Colonic mucosa (tissue), 4 donors: ENCODE results near the gene CHST7. TPM values are rescaled to one million over a fixed set of nuclear protein-coding genes. Genes with fewer than 3 reads are reported as not detected.

Experiments
- DNase-seq: peaks from one replicate; pipeline ENCODE4 v3.0.0-alpha.2; 2020
- H3K27ac ChIP-seq: fragments of 200-600 bp; one replicate; pipeline ENCODE4 v1.8.0; 2021
- H3K27me3 ChIP-seq: fragments of 200-600 bp; one replicate; pipeline ENCODE4 v1.8.0; 2021
- H3K36me3 ChIP-seq: fragments of 200-600 bp; one replicate; pipeline ENCODE4 v1.8.0; 2021
- H3K4me1 ChIP-seq: fragments of 200-600 bp; one replicate; pipeline ENCODE4 v1.8.0; 2021; ENCODE audit warnings: mild to moderate bottlenecking
- H3K4me3 ChIP-seq: fragments of 200-600 bp; one replicate; pipeline ENCODE4 v1.8.0; 2021
- H3K9ac ChIP-seq, 2 donors: one replicate each; pipeline ENCODE4 v1.7.0; 2013; ENCODE audit warnings: control low read depth in 2 of 2, low read depth in 2 of 2, low read length in 2 of 2
- H3K9me3 ChIP-seq: fragments of 200-600 bp; one replicate; pipeline ENCODE4 v1.8.0; 2021
- intact Hi-C: fragments of 100-400 bp; cut with DNase I; formaldehyde crosslinking; loops from one replicate; pipeline ENCODE4 v1.14.1; 2022
- total RNA-seq, 2 donors: library from RNA; stranded (reverse); fragmentation: NEBNext Ultra II Directional in 1 of 2; extraction: Animal tissue kit (Norgen Biotek cat#: 25700) in 1 of 2; gene quantifications; one replicate each; pipeline ENCODE4 v1.2.1, GENCODE V29; 2021
- TF ChIP-seq, protein P1 (sequence below): fragments of 200-600 bp; IDR thresholded peaks from one replicate; pipeline ENCODE4 v1.8.0; 2022; ENCODE audit warnings: antibody characterized with exemption, mild to moderate bottlenecking
- donor health status: healthy.
- donor health status: DM: no; HTN: no; CAD: no.
- donor health status: DM: no; HTN: no; CAD: no.

CHST7 gene
- total RNA-seq, 2 donors from 2014 or later = 1.8 to 2.0 TPM

DNA sequence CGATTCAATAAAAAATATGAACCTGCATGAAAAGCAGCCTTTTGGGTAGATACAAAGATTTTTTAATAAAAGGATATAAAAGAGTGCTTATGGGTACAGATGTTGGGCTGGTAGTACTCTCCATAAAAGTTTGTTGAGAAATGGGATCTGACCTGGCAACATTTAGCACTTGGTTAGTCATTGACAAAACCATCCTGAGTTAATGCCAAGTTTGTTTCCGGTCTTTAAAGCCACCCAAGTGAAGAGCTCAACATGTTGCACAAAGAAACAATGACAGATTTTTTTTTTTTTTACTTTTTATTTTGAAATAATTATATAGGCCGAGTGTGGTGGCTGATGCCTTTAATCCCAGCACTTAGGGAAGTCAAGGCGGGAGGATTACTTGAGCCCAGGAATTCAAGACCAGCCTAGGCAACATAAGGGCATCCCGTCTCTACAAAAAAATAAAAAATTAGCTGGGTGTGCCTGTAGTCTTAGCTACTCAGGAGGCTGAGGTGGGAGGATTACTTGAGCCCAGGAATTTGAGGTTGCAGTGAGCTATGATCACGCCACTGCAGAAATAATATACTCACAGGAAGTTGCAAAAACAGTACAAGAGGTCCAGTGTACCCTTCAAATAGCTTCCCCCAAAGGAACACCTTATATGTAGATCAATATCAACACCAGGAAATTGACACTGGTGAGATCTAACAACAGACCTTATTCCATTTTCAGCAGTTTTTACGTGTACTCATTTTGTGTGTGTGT lies 16.6 kb downstream of the CHST7 start:
- DNase-seq = no peak
- Histone ChIP-seq H3K4me3 (no peak overlapping the region), H3K27me3 (no peaks in the 10 kb centered on the region), H3K36me3 (no peaks in the 10 kb centered on the region), H3K4me1 (no peaks in the 10 kb centered on the region), H3K9me3 (no peaks in the 10 kb centered on the region), H3K9ac (no peak overlapping the region), H3K27ac (no peak overlapping the region)
- TF ChIP-seq, protein P1, sequence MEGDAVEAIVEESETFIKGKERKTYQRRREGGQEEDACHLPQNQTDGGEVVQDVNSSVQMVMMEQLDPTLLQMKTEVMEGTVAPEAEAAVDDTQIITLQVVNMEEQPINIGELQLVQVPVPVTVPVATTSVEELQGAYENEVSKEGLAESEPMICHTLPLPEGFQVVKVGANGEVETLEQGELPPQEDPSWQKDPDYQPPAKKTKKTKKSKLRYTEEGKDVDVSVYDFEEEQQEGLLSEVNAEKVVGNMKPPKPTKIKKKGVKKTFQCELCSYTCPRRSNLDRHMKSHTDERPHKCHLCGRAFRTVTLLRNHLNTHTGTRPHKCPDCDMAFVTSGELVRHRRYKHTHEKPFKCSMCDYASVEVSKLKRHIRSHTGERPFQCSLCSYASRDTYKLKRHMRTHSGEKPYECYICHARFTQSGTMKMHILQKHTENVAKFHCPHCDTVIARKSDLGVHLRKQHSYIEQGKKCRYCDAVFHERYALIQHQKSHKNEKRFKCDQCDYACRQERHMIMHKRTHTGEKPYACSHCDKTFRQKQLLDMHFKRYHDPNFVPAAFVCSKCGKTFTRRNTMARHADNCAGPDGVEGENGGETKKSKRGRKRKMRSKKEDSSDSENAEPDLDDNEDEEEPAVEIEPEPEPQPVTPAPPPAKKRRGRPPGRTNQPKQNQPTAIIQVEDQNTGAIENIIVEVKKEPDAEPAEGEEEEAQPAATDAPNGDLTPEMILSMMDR = no peak
- intact Hi-C loops = no loop called here

DNA sequence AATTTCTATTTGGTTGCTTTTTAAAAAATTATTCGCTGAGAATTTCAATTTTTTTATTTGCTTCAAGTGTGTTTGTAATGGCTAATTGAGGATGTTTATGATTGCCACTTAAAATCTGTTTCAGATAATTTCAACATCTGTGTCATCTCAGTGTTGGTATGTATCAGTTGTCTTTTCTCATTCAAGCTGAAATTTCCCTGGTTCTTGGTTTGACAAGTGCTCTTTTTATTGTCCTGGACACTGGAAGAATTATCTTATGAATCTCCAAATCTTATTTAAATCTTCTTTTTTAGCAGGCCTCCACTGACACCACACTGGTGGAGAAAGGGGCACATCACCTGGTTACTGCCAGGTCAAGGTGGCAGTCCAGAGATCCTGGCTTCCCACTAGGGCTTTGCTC lies 21.5 kb downstream of the CHST7 start:
- TF ChIP-seq, protein P1 = no peak
- H3K4me3 ChIP-seq = no peak overlapping the region
- H3K4me1 ChIP-seq = no peaks in the 10 kb centered on the region
- H3K9me3 ChIP-seq = no peaks in the 10 kb centered on the region
- H3K9ac ChIP-seq = no peak overlapping the region
- no peaks in the 10 kb centered on the region for H3K36me3 ChIP-seq
- intact Hi-C loops = no loop called here
- no peaks in the 10 kb centered on the region for H3K27me3 ChIP-seq
- no peak for DNase-seq
- no peak overlapping the region for H3K27ac ChIP-seq

DNA sequence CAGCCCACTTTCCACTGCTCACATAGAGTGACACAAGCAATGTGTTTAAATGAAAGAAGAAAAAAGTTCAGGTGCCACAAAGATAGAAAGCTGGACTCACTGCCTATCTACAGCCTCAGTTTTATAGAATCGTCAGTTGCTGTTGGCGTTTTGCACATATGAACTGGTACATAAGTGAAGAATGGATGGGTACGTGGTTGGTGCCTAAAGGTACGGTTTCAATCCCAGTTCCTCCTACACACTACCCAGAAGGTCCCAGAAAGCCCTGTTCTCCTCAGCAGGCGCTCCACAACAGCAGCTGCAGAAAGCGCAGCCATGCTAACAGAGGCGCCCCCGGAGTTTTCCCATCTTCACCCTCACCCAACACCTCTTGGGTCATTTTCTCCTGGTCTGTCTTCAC lies 23.6 kb downstream of the CHST7 start:
- DNase-seq = no peak
- TF ChIP-seq, protein P1 = no peak
- Histone ChIP-seq H3K27me3 (no peaks in the 10 kb centered on the region), H3K36me3 (no peaks in the 10 kb centered on the region), H3K27ac (no peak overlapping the region), H3K4me3 (no peak overlapping the region), H3K9ac (no peak overlapping the region), H3K4me1 (no peaks in the 10 kb centered on the region), H3K9me3 (no peaks in the 10 kb centered on the region)
- intact Hi-C loops = no loop called here

DNA sequence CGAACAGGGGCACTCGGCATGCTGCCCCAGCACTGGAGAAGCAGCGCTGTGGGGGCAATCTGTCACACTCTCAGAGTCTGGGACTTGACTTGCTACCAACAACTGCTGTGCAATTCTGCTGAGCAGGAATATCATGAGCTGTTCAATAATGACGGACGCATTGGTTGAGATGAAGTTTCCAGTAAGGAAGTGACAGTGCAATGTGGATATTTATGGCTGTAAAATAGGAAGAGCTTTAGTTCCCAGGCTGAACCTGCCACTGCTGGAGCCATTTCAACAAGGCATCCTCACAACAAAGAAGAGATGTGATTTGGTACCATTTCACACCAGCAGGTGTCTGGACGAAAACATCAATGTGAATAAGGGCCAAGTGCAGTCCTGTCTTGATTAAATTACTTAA lies 24.2 kb downstream of the CHST7 start:
- intact Hi-C loops = no loop called here
- H3K27me3 ChIP-seq = no peaks in the 10 kb centered on the region
- H3K4me1 ChIP-seq = no peaks in the 10 kb centered on the region
- H3K4me3 ChIP-seq = no peak overlapping the region
- no peaks in the 10 kb centered on the region for H3K9me3 ChIP-seq
- H3K36me3 ChIP-seq = no peaks in the 10 kb centered on the region
- TF ChIP-seq, protein P1 = no peak
- H3K9ac ChIP-seq = no peak overlapping the region
- no peak overlapping the region for H3K27ac ChIP-seq
- DNase-seq = no peak

DNA sequence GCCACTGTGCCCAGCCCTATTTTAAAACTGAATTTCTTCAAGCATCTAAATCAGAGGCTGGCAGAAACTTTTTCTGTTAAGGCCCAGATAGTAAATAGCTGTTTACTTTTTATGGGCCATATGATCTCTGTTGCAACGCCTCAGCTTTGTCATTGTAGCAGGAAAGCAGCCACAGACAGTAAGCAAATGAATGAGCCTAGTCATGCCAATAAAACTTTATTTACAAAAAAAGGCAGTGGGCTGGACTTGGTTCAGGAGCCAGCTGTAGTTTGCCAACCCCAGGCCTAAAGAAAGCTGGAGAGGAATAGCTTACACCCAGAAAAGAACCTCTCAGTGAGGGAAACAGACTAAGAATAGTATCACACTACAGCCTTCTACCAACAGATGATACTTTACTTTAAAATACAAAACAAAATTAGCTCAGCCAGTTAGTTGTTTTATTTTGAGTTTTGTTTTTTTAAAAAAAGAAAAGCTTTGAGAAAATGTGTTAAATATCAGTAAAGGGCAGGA lies 25.5 kb downstream of the CHST7 start:
- Histone ChIP-seq H3K27ac (no peak overlapping the region), H3K27me3 (no peaks in the 10 kb centered on the region), H3K9me3 (no peaks in the 10 kb centered on the region), H3K36me3 (no peaks in the 10 kb centered on the region), H3K4me3 (no peak overlapping the region), H3K9ac (no peak overlapping the region), H3K4me1 (no peaks in the 10 kb centered on the region)
- no peak for DNase-seq
- TF ChIP-seq, protein P1 = no peak
- intact Hi-C loops = no loop called here
